Progenitor cell of endocrine pancreas (in vitro differentiated cells): ENCODE measurements around the gene UROC1. TPM values are rescaled to one million over a fixed set of nuclear protein-coding genes. Genes with fewer than 3 reads are reported as not detected.

Source experiments
- DNase-seq: peaks from one replicate; pipeline ENCODE4 v3.0.0; 2021; ENCODE audit warnings: low spot score; ENCODE audit not compliant: unreplicated experiment
- H3K27ac Mint-ChIP-seq: 2 replicates; pipeline ENCODE4 v1.8.0; 2021; ENCODE audit warnings: mild to moderate bottlenecking, moderate library complexity, mixed read lengths
- H3K27me3 Mint-ChIP-seq: 2 replicates; pipeline ENCODE4 v1.8.0; 2021; ENCODE audit warnings: mixed read lengths
- H3K36me3 Mint-ChIP-seq: 2 replicates; pipeline ENCODE4 v1.8.0; 2022; ENCODE audit warnings: mixed read lengths; ENCODE audit not compliant: insufficient read depth
- H3K4me1 Mint-ChIP-seq: 2 replicates; pipeline ENCODE4 v1.8.0; 2021; ENCODE audit warnings: low read depth, mixed read lengths
- H3K4me3 Mint-ChIP-seq: 2 replicates; pipeline ENCODE4 v1.8.0; 2021; ENCODE audit warnings: low read depth, mild to moderate bottlenecking, moderate library complexity, mixed read lengths
- H3K9me3 Mint-ChIP-seq: 2 replicates; pipeline ENCODE4 v1.8.0; 2021; ENCODE audit warnings: low read depth, mixed read lengths
- total RNA-seq: library from RNA; stranded (reverse); gene quantifications from 2 replicates; pipeline ENCODE4 v1.2.1, GENCODE V29; 2021
- TF ChIP-seq, protein P1 (sequence below): fragments of 200-600 bp; sonication (generic); IDR thresholded peaks from one replicate; pipeline ENCODE4 v1.5.0; 2021; ENCODE audit warnings: antibody characterized with exemption, mild to moderate bottlenecking; ENCODE audit not compliant: unreplicated experiment

Gene UROC1
- total RNA-seq, 1 donor from 2014 or later: not detected

DNA sequence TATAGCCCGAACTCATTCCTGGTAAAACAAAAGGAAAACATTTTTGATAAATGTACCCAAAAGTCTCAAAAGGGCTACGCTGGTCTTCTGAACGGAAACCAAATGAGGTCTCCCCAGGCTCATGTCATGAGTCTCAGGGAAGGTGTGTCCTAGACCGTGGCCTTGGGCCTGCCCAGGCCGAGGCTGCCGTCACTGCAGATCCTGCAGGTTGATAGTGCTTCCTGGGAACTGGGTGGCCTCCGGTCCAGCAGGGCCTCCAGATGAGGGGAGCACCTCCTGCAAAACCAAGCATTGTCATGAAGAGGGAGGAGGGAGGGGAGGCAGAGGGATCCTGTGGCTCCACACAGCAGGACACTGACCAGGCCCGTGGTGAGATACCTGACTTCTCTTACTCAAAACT is 79.4 kb downstream of the UROC1 start:
- no peaks in the 10 kb centered on the region for H3K36me3 Mint-ChIP-seq

DNA sequence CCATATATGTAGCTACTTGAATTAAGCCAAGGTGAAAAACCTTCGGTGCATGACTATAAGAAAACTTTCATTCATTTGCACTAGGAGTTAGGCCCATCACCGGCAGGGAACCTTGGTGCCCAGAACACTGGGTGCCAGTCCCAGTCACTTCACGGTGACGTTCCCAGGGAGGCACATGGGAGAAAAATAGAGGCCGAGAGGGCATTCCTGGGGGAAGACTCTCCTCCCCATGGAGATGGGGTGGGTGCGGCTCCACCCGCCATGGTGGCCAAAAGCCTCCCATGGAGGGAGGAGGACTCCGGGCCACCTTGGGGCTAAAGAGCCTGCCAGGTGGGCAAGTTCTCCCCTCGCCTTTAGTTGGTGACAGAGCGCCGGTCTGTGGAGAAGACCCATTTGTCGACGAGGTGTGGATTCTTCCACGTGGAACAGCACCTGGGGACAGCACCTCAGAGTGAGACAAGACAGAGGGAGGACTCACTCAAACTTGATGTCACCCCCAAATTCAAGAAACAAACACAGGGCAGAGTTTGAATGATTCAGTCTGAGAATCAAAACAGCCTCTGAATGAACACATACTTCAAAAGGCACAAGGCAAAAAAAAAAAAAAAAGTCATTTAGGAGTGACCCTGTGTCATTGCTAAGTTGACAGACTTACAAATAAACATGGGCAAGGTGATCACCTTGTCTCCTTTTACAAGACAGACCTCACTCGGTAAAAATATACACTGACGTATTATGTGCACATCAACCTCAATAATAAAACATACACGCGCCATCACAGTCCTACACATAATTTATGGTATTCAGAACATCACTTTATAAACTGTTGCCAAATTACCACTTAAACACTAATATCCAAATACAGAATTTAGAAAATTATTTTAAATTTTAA is 80.5 kb downstream of the UROC1 start:
- H3K4me1 Mint-ChIP-seq: no peaks in the 10 kb centered on the region
- no peak overlapping the region for H3K27ac Mint-ChIP-seq
- DNase-seq: no peak
- H3K36me3 Mint-ChIP-seq: peaks cover 2% of the 10 kb centered on the region
- TF ChIP-seq, protein P1, sequence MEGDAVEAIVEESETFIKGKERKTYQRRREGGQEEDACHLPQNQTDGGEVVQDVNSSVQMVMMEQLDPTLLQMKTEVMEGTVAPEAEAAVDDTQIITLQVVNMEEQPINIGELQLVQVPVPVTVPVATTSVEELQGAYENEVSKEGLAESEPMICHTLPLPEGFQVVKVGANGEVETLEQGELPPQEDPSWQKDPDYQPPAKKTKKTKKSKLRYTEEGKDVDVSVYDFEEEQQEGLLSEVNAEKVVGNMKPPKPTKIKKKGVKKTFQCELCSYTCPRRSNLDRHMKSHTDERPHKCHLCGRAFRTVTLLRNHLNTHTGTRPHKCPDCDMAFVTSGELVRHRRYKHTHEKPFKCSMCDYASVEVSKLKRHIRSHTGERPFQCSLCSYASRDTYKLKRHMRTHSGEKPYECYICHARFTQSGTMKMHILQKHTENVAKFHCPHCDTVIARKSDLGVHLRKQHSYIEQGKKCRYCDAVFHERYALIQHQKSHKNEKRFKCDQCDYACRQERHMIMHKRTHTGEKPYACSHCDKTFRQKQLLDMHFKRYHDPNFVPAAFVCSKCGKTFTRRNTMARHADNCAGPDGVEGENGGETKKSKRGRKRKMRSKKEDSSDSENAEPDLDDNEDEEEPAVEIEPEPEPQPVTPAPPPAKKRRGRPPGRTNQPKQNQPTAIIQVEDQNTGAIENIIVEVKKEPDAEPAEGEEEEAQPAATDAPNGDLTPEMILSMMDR: no peak
- no peaks in the 10 kb centered on the region for H3K9me3 Mint-ChIP-seq
- no peaks in the 10 kb centered on the region for H3K27me3 Mint-ChIP-seq
- H3K4me3 Mint-ChIP-seq: no peak overlapping the region

More for the DNA sequence above, 79.4 kb downstream of the UROC1 start:
- H3K4me1 Mint-ChIP-seq: no peaks in the 10 kb centered on the region
- no peak overlapping the region for H3K27ac Mint-ChIP-seq
- no peaks in the 10 kb centered on the region for H3K9me3 Mint-ChIP-seq
- H3K4me3 Mint-ChIP-seq: no peak overlapping the region
- TF ChIP-seq, protein P1: no peak
- no peaks in the 10 kb centered on the region for H3K27me3 Mint-ChIP-seq
- no peak for DNase-seq

DNA sequence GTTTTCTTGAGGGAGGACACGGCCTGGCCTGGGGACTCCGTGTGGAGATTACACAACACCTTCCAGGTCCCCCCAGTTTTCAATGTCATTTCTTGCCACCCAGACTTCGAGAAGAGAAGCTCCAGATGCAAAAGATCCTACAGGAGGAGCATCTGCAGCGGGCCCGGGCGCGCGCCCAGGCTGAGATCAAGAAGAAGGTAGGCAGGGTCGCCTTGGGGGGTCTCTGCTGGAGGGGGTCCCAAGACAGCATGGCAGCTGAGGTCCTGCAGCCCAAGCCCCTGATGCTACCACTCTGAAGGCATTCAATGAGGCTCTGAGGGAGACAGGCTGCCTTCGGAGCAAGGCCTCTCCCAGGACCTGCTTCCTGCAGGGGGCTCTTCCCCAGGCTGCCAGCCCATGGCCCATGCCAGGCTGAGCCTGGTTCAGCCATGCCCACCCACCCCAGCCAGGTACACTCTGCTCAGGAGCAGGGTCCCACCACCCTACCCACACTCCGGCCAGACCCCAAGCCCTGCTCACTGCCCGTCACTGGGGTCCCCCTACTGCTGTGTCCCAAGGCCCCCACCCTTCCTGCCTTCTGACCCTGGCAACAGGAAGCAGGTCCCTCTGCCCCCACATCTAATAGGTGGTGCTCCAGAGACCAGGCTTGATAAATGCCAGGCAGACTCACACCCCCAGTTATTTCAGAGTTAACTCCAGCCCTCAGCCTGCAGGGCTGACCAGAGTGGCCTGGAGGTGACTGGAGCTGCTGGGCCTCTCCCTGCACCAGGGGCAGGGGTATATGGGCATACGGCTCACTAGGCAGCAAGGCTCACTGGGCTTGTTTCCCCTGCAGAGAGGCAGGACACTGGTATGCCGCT is 81.9 kb downstream of the UROC1 start:
- Mint-ChIP-seq H3K4me1 (no peaks in the 10 kb centered on the region), H3K9me3 (no peaks in the 10 kb centered on the region), H3K27ac (no peak overlapping the region), H3K4me3 (no peak overlapping the region), H3K27me3 (no peaks in the 10 kb centered on the region), H3K36me3 (peaks cover 2% of the 10 kb centered on the region)
- no peak for DNase-seq
- TF ChIP-seq, protein P1: no peak

DNA sequence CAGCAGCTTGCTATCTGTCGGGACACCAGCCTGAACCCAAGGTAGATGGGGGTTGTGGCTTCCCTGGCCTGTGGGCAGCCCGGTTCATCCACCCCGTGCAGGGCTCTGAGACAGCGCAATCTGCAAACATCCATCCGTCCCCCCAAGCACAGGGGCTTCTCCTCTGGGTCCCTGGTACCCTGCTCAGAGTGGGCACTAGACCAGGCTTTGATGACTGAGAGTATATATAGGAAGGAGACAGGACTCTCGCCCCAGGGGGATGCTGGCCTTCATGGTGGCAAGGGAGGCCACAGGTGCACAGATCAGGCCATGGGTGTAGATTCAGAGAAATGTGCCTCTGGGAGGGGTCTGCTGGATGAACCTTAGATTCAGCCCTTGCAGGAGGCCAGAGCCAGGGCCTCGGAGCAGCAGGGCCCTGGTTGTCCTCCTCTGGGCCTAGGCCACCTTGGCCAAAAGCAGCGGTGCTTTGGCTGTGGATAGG is 82.6 kb downstream of the UROC1 start:
- no peaks in the 10 kb centered on the region for H3K27me3 Mint-ChIP-seq
- H3K9me3 Mint-ChIP-seq: no peaks in the 10 kb centered on the region
- no peak overlapping the region for H3K4me3 Mint-ChIP-seq

DNA sequence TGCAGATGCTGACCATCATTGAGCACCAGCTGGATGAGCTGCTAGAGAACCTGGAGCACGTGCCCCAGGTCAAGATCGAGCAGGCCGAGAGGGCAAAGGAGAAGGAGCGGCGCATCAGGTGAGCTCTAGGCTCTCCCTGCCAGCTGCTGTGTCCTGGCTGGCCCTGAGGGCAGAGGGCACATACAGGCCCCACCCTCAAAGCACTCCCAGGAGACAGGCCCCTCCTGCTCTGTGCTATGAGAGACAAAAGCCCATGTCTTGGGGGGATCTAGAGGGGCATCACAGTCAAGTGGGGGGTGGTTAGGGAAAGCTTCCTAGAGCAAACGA is 83.3 kb downstream of the UROC1 start:
- Mint-ChIP-seq H3K9me3 (no peaks in the 10 kb centered on the region), H3K27ac (peak overlapping the region; percentile 67), H3K4me3 (no peak overlapping the region), H3K4me1 (no peaks in the 10 kb centered on the region), H3K27me3 (no peaks in the 10 kb centered on the region), H3K36me3 (peaks cover 2% of the 10 kb centered on the region)
- DNase-seq: no peak
- TF ChIP-seq, protein P1: no peak

More for the DNA sequence above, 82.6 kb downstream of the UROC1 start:
- Mint-ChIP-seq H3K36me3 (peaks cover 2% of the 10 kb centered on the region), H3K27ac (no peak overlapping the region), H3K4me1 (no peaks in the 10 kb centered on the region)
- no peak for DNase-seq
- TF ChIP-seq, protein P1: no peak
